Parathyroid adenoma (tissue), 2 donors: ENCODE results near the gene ST7.

Experiments
- H2AFZ ChIP-seq: fragments of 300-600 bp; sonication (generic); one replicate; pipeline ENCODE4 v1.7.0; 2017; ENCODE audit warnings: antibody characterized with exemption, mild to moderate bottlenecking
- H3K27ac ChIP-seq: fragments of 300-600 bp; sonication (generic); one replicate; pipeline ENCODE4 v1.7.0; 2017
- H3K27me3 ChIP-seq: fragments of 300-600 bp; sonication (generic); one replicate; pipeline ENCODE4 v1.7.0; 2017; ENCODE audit warnings: low read length; ENCODE audit not compliant: control insufficient read depth, insufficient read depth
- H3K36me3 ChIP-seq: fragments of 300-600 bp; sonication (generic); one replicate; pipeline ENCODE4 v1.7.0; 2017; ENCODE audit warnings: low read length; ENCODE audit not compliant: control insufficient read depth, insufficient read depth
- H3K4me1 ChIP-seq: fragments of 300-600 bp; sonication (generic); one replicate; pipeline ENCODE4 v1.7.0; 2017; ENCODE audit warnings: control low read depth
- H3K4me2 ChIP-seq: fragments of 300-600 bp; sonication (generic); one replicate; pipeline ENCODE4 v1.7.0; 2017; ENCODE audit warnings: low read length
- H3K4me3 ChIP-seq: fragments of 300-600 bp; sonication (generic); one replicate; pipeline ENCODE4 v1.7.0; 2017; ENCODE audit warnings: low read depth, low read length
- H3K79me2 ChIP-seq: fragments of 300-600 bp; sonication (generic); one replicate; pipeline ENCODE4 v1.7.0; 2017; ENCODE audit warnings: control low read depth
- H3K9ac ChIP-seq: fragments of 300-600 bp; sonication (generic); one replicate; pipeline ENCODE4 v1.7.0; 2017; ENCODE audit warnings: mild to moderate bottlenecking
- H3K9me3 ChIP-seq: fragments of 300-600 bp; sonication (generic); one replicate; pipeline ENCODE4 v1.7.0; 2017; ENCODE audit warnings: low read length; ENCODE audit not compliant: control insufficient read depth
- TF ChIP-seq, protein P1 (sequence below): fragments of 300-600 bp; sonication (generic); IDR thresholded peaks from one replicate; pipeline ENCODE4 v1.7.0; 2017; ENCODE audit warnings: antibody characterized with exemption, mild to moderate bottlenecking
- donor health status: primary hyperparathyroidism.

Gene ST7

DNA sequence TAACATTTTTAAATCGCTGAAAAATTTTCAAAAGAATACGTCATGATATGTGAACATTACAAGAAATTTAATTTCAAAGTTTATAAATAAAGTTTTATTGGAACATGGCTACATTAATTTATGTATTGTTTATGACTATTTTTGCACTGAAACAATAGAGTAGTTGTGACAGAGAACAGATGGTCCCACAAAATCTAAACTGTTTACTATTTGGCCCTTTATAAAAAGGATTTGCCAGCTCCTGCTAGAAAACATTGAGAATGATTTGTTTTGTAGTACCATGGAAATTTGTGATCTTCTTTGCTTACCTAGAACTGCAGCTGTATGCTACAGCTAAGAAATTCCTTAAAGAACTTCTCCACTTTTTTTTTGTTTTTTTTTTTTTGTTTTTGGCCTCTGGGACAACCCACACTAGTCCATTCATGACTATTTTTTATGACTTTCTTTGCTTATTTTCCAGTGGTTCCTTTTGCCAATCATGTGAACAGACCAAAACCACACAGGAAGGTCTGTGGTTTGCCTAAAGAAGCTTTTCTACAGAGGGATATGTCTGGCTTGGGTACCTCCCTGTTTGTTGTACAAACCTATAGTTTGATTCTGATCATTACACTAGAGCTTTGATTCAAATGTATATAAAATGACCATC, 55.7 kb downstream of the ST7 start:
- Histone ChIP-seq H3K79me2 (no peaks in the 10 kb centered on the region), H3K36me3 (no peaks in the 10 kb centered on the region), H3K9ac (no peak overlapping the region), H3K4me3 (no peak overlapping the region), H2AFZ (no peak overlapping the region), H3K4me2 (no peak overlapping the region), H3K4me1 (peaks cover 6% of the 10 kb centered on the region), H3K27me3 (no peaks in the 10 kb centered on the region), H3K27ac (no peak overlapping the region), H3K9me3 (no peaks in the 10 kb centered on the region)
- TF ChIP-seq, protein P1, sequence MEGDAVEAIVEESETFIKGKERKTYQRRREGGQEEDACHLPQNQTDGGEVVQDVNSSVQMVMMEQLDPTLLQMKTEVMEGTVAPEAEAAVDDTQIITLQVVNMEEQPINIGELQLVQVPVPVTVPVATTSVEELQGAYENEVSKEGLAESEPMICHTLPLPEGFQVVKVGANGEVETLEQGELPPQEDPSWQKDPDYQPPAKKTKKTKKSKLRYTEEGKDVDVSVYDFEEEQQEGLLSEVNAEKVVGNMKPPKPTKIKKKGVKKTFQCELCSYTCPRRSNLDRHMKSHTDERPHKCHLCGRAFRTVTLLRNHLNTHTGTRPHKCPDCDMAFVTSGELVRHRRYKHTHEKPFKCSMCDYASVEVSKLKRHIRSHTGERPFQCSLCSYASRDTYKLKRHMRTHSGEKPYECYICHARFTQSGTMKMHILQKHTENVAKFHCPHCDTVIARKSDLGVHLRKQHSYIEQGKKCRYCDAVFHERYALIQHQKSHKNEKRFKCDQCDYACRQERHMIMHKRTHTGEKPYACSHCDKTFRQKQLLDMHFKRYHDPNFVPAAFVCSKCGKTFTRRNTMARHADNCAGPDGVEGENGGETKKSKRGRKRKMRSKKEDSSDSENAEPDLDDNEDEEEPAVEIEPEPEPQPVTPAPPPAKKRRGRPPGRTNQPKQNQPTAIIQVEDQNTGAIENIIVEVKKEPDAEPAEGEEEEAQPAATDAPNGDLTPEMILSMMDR, result no peak

- Histone ChIP-seq H3K4me3 (no peak overlapping the region), H3K4me2 (no peak overlapping the region), H2AFZ (no peak overlapping the region), H3K27ac (no peak overlapping the region), H3K79me2 (no peaks in the 10 kb centered on the region), H3K9me3 (no peaks in the 10 kb centered on the region), H3K9ac (no peak overlapping the region), H3K4me1 (peaks cover 6% of the 10 kb centered on the region), H3K36me3 (no peaks in the 10 kb centered on the region), H3K27me3 (no peaks in the 10 kb centered on the region)
- TF ChIP-seq, protein P1, result no peak
Measured at GRCh38 chr7:117009705-117010361, 56.5 kb downstream of the ST7 start.

DNA sequence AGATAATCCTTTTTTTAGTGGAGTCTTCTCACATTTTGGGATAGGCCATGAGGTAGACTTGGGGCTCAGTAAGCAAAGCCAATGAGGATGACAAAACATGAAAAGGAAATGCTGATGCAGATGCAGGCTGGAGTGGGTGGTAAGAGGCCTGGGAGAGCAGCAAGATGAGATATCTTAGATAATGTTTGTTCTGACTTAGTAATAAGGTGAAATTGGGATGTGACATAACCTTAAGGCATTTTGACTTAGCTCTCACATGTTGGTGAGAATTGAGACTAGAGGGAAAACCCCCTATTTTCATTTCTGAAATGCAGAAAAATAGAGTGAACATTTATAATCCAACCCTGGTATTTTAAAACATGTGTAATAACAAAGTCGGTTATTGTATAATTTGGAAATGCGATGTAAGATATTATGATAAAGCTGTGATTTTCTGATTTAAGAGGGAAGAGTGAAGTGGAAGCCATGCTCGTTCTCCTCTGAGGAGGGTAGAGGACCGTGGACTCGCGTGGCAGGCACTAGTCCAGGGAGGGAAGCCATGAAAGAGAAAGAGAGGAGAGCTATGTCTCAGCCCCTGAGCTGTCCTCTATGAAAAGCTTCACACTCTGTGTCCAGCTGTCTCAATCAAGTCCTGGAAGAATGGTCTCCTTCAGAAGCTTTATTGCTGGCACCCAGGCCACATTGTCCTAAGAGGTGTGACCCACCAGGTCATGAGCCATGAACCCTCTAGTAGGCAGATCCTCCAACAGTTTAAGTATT, 57.3 kb downstream of the ST7 start:
- Histone ChIP-seq H3K36me3 (no peaks in the 10 kb centered on the region), H3K27me3 (no peaks in the 10 kb centered on the region), H3K27ac (no peak overlapping the region), H3K4me2 (no peak overlapping the region), H3K9me3 (no peaks in the 10 kb centered on the region), H3K9ac (no peak overlapping the region), H3K4me1 (peaks cover 6% of the 10 kb centered on the region), H3K4me3 (no peak overlapping the region), H3K79me2 (no peaks in the 10 kb centered on the region), H2AFZ (no peak overlapping the region)
- TF ChIP-seq, protein P1, result no peak

DNA sequence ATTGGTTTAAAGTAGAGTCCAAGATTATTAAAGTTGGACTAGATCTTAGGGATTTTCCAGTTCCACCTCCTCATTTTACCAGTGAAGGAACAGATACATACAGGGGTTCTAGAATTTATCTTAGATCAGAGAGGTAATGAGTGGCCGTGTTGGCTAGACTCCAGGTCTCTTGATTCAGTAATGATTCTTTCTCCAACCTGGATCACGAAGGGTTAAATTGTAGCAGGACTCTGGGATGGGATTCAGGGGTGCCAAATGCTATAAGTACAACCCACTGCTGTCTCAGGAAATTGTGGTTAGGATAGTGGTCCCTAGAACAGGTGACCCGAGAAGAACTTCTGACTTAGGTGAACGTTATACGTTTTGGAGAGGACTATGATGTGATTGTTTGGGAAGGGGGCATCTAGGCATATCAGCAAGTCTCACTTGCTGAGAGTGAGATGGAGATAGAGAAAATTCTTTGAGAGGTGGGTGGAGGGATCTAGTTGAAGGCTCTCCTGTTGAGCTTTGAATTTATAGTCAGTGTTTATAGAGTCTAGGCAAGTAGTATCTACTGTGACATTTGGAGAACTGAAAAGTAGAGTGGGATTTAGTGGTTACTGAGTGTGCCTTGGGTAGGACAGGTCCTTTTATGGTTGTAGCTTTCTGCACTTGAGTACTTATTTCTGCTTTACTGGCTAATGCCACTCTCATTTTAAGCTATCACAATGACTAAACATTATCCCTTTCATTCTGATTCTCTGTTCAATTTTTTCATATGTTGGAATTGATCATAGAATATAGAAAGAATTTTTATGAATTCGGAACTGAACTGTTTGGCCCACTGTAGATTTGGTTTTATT, 58.3 kb downstream of the ST7 start:
- TF ChIP-seq, protein P1, result no peak
- Histone ChIP-seq H3K9ac (no peak overlapping the region), H3K4me3 (no peak overlapping the region), H3K27me3 (no peaks in the 10 kb centered on the region), H3K79me2 (no peaks in the 10 kb centered on the region), H3K4me2 (no peak overlapping the region), H3K4me1 (peaks cover 6% of the 10 kb centered on the region), H3K36me3 (no peaks in the 10 kb centered on the region), H3K9me3 (no peaks in the 10 kb centered on the region), H2AFZ (no peak overlapping the region), H3K27ac (no peak overlapping the region)
